22Rv1 (cell line): ENCODE results near the gene GABRB1.

Experiments
- CTCF ChIP-seq: fragments of 450-650 bp; IDR thresholded peaks from 2 replicates; pipeline ENCODE4 v1.5.1; 2017; ENCODE audit warnings: mild to moderate bottlenecking
- ZFX ChIP-seq: fragments of 450-650 bp; IDR thresholded peaks from 2 replicates; pipeline ENCODE4 v1.6.1; 2017; ENCODE audit warnings: antibody characterized with exemption, borderline replicate concordance

- no peak for TF ChIP-seq CTCF
- TF ChIP-seq ZFX, result no peak
Observed at GRCh38 chr4:47469951-47470350, 438.6 kb downstream of the GABRB1 start.
